HG03469 (cell line): ENCODE measurements around the gene PTPRG.
A peak's percentile ranks its signal among the peaks of the same experiment; 100 is the strongest.

ENCODE experiments used
- ATAC-seq: cut with Tn5 transposase; IDR thresholded peaks from one replicate; pipeline ENCODE4 v1.9.1; 2021; ENCODE audit warnings: mild to moderate bottlenecking, moderate library complexity, moderate number of reproducible peaks; ENCODE audit not compliant: unreplicated experiment

Gene PTPRG

GRCh38 chr3:61616586-61616985, 55.2 kb downstream of the PTPRG start:
- no peak for ATAC-seq

DNA sequence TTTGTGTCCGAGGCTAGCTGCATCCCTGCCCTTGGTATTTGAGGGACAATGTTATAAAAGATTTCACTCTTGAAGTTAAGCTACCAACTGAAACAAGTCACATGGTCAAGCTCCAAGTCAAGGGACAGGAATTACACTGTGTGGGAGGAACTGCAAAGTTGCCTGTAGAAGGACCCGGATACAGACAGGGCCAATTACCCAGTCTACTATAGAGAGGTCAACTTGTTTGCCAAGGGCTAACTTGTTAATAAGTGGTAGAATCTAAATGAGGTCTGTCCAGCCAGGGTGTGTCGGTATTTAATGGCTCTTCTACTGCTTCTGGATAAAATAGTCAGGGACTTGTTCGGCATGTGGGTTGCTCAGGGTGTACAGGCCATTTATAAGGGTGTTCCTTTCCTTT, 55.7 kb downstream of the PTPRG start:
- no peak for ATAC-seq

- ATAC-seq: no peak
Measured at GRCh38 chr3:61617651-61618050, 56.3 kb downstream of the PTPRG start.

- ATAC-seq: no peak
Measured at GRCh38 chr3:61618231-61618630, 56.9 kb downstream of the PTPRG start.

GRCh38 chr3:61618871-61619270, 57.5 kb downstream of the PTPRG start:
- ATAC-seq: no peak

DNA sequence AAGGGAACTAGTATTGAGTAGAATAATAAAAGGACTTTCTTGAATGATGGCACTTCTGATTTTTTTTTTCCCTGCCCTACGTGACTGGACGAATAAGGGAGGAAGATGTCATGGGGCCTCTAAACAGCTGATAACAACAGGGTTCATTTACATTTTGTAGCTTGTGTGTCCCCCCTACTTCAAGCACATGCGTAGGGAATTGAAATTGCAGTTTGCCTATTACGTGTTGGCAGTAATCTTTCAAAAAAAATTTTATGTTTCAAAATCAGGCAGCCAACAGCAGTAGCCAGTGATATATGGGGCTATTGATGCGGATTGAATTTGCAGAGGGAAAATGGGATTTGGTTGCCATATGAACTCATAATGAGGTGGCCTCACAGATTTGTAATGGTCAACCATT, 58.7 kb downstream of the PTPRG start:
- no peak for ATAC-seq

DNA sequence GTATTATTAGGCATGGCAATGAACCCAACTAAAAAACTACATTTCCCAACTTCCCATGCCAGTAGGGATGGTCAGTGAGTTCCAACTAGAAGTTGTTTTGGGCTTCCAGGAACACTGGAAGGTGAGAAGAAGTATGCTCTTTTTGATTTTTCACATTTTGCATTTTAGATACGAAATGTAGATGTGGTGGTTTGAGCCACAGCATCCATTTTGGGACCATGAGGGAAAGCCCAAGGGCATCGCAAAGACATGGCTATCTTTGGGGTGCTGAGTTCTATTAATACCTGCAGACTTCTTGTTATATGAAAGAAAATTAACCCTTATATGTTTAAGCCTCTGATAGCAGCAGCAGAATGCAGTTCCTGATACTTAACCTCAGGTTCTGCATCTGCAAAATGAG, 62.9 kb downstream of the PTPRG start:
- ATAC-seq: no peak

DNA sequence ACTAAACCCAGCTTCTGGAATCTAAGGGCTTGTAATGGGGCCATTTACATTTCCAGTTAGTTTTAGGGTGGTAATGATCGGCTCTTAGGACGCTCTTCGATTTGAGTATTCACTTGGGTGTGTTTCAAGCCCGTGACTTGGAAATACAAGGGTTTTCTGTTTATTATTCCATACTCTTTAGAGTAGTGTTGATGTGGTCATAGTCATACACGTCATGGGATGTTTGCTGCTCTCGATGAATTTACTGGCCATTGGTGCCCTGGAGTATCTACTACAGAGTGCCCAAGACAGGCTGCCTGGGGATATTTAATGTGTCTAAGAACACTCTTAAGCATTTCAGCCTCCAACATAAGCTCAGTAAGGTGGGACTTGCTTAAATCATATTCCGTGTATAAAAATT, 64.1 kb downstream of the PTPRG start:
- no peak for ATAC-seq

DNA sequence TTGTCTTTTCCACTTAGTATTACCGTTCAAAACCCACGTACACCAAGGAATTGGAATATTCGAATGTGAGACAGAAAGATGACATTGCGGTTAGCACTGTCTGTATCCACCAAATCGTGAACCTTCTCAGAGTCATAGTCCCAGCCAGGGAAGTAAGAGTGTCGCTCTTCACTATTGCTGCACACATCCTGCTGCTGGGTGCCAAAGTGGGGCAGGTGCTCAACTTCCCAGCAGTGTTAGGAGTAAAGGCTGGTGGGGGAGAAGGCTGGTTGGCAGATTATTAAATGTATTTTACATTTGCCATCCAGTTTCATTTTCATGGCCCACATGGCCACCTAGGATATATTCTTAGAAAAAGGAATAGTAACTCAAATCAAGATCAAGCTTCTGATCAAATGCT, 65.1 kb downstream of the PTPRG start:
- no peak for ATAC-seq

GRCh38 chr3:61627768-61628185, 66.4 kb downstream of the PTPRG start:
- ATAC-seq: no peak

- ATAC-seq: no peak
Measured at GRCh38 chr3:61628636-61629035, 67.3 kb downstream of the PTPRG start.

DNA sequence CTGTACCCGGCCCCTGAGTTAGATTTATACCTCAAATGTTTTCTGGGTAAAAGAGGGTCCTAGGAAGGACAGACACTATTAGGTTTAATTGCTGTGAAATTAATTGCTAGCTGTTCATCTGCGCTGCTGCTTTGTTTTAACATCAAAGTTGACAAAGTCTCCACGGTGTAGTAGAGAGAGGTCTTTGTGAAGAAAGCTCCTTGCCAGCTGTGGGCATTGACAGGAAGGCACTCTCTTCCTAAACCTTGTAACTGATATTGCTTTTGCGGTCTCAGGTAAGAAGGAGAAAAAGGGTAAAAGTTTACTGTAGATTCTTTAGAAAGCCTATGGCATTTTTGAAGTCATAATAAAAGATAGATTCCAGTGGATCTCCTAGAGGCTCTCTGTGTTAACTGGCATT, 68.1 kb downstream of the PTPRG start:
- ATAC-seq: no peak

DNA sequence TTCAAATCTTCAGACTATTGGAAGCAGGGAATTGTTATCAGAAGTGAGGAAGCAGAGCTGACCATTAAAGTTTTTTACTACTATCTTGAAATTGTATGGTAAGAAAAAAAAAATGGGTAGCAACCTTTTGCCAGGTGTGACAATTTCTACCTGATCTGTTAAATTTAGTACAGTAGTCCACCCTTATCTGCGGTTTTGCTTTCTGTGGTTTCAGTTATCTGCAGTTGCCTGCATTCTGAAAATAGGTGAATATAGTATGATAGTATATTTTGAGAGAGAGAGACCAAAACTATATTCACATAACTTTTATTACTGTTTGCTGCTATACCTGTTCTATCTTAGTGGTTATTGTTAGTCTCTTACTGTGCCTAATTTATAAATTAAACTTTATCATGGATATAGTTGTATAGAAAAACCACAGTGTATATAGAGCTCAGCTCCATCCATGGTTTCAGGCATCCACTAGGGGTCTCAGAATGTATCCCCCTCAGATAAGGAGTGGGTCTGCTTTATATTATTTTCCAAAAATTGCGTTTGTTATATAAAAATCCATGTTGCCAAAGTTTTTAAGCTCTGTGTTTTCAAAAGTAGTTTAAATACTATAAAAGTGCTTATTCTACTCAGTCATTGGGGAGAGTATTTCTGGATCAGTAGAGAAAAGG, 69.9 kb downstream of the PTPRG start:
- ATAC-seq: no peak

DNA sequence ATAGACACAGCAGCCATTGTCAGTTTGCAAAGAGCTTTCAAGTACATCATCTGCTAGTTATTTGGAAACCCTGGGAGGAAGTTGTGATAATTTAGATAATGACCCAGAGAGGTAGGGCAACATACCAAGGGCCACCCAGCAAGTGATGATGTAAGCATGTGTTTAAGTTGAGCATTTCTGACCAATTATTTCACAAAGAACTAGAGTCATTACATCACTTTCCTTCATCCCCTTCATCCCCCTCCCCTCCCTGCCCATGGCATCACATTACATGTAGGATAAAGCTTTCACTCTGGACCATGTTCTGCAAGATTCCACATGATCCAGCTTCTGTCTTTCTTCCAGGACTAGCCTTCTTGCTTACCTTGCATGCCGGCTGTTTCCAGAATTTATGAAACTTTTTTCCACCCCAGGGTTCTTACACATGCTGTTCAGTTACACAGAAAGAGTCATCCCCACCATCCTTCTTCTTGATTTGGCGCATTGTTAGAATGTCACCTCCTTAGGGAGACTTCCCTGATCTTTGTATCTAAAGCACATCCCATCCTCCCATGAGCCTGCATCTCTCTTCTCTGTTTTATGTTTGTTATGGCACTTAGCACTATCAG, 71.3 kb downstream of the PTPRG start:
- ATAC-seq: no peak

DNA sequence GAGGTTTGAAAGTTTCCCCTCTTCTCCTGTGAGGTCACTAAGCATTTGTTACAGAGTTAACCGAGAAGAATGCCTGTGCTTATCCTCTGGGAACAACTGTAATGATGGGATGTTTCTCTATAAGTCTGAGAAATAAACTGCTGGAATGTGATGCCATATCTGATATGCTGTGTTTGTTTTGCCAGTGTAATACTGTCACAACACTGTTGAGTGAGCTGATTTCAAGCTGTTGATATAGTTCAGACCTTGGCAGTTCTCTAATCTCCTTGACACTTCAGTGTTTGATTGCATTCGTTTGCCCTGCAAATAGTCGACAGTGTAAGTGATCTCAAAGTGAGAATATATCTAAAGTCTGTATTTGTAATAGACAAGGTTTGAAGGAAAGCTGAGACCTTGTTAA, 73.3 kb downstream of the PTPRG start:
- no peak for ATAC-seq

DNA sequence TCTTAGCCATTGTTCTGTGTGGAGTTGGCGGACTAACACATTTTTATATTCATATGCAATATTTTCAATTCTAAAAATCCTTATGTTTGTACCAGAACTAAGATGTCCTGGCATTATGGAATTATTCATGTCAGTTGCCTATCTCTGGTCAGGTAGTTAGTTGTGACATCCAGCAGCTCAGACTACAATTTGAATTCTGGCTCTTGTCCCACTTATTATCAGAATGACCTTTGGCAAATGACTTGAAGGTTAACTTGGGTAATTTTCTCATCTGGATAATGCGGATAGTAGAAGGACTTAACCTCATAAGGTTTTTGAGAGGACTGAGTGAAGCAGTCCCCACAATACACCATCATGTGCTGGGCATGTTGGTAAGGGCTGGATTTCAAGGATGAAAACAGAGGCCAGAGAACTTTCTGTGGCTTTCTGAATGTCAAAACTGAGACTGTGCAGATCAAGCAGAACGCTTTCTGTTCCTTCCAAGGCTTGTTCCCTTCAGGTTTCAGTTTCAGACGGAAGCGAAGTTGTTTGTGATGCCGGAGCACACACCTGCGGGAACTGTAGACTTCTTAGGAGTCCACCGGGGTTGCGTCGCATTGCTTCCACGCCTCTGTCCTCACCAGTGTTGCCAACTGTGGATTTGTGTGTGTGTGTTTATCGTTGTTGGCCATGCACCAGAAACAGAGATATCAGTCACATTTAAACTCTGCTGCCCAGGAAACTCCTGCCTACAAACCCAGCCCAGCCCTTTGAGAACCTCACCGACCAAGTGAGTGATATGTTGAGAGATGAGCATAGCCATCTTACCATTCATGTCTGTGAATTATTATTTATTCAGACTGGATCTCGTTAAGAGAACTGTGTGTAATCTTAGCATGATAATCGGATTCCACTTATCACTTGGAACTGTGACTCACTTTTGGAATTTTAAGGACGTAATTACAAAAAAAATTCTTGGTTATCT, 76.0 kb downstream of the PTPRG start:
- peak; percentile 92 for ATAC-seq

DNA sequence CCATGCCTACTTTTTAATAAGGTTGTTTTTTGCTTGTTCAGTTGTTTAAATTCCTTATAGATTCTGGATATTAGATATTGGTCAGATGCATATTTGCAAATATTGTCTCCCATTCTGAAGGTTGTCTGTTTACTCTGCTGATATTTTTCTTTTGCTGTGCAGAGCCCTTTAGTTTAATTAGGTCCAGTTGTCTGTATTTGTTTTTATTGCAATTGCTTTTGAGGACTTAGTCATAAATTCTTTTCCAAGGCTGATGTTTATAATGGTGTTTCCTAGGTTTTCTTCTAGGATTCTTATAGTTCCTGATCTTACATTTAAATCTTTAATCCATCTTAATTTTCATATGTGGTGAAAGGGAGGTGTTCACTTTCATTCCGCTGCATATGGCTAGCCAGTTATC, 77.4 kb downstream of the PTPRG start:
- ATAC-seq: no peak

DNA sequence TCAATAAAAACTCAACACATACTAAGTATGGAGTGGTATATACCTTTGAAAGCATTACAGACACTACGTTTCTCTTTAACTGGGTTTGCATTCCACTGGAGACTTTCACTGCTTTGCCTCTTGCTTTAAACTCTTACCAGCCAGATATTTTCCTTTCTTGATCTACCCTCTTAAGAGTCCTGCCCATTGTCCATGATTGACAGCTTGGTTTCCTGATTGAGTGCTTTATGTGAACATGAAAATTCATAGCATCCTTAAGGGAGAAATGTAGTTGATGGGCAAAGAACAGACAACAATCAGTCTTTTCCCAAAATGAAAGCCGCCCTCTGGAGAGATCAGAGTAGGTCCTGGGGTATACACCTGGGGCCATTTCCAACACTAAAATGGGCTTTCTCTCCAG, 78.6 kb downstream of the PTPRG start:
- ATAC-seq: no peak

- no peak for ATAC-seq
Measured at GRCh38 chr3:61645148-61645547, 83.8 kb downstream of the PTPRG start.

DNA sequence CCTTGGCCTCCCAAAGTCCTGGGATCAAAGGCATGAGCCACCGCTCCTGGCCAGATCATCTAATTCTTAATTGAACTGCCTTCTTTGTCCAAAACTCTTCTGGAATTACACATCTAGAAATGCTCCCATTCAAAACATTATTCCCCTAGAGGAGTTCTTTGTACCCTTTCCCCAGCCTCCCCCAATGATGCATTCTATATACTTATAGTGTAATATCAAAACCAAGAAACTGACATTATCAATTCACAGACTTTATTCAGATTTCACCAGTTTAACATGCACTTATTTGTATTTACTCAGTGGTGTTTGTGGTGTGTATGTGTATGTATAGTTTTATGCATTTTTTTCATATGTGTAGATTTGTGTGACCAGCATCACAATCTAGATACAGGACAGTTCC, 85.0 kb downstream of the PTPRG start:
- ATAC-seq: no peak

- ATAC-seq: no peak
Measured at GRCh38 chr3:61646851-61647525, 85.6 kb downstream of the PTPRG start.
